Type B pancreatic cell (in vitro differentiated cells): ENCODE data around the gene ARHGAP23. TPM values are rescaled to one million over a fixed set of nuclear protein-coding genes. Genes with fewer than 3 reads are reported as not detected.
A peak's percentile ranks its signal among the peaks of the same experiment; 100 is the strongest.

Experiments
- DNase-seq: peaks from one replicate; pipeline ENCODE4 v3.0.0; 2021; ENCODE audit warnings: mixed read lengths; ENCODE audit not compliant: unreplicated experiment; ENCODE audit errors: extremely low spot score
- H3K27ac Mint-ChIP-seq: 2 replicates; pipeline ENCODE4 v1.8.0; 2021; ENCODE audit warnings: mild to moderate bottlenecking, mixed read lengths
- H3K27me3 Mint-ChIP-seq: 2 replicates; pipeline ENCODE4 v1.8.0; 2021; ENCODE audit warnings: mixed read lengths
- H3K36me3 Mint-ChIP-seq: 2 replicates; pipeline ENCODE4 v1.8.0; 2021; ENCODE audit warnings: mixed read lengths
- H3K4me1 Mint-ChIP-seq: one replicate; pipeline ENCODE4 v1.8.0; 2021; ENCODE audit warnings: mixed read lengths; ENCODE audit not compliant: unreplicated experiment
- H3K4me3 Mint-ChIP-seq: 2 replicates; pipeline ENCODE4 v1.8.0; 2021; ENCODE audit warnings: mild to moderate bottlenecking, mixed read lengths
- H3K9me3 Mint-ChIP-seq: 2 replicates; pipeline ENCODE4 v1.8.0; 2021; ENCODE audit warnings: mixed read lengths
- total RNA-seq: library from RNA; stranded (reverse); gene quantifications from 2 replicates; pipeline ENCODE4 v1.2.1, GENCODE V29; 2021; ENCODE audit warnings: low replicate concordance
- TF ChIP-seq, protein P1 (sequence below): fragments of 200-600 bp; sonication (generic); conservative IDR thresholded peaks from 2 replicates; pipeline ENCODE4 v1.5.0; 2021; ENCODE audit warnings: antibody characterized with exemption, mild to moderate bottlenecking

Gene ARHGAP23
- total RNA-seq, 1 donor from 2014 or later, result 114 TPM

DNA sequence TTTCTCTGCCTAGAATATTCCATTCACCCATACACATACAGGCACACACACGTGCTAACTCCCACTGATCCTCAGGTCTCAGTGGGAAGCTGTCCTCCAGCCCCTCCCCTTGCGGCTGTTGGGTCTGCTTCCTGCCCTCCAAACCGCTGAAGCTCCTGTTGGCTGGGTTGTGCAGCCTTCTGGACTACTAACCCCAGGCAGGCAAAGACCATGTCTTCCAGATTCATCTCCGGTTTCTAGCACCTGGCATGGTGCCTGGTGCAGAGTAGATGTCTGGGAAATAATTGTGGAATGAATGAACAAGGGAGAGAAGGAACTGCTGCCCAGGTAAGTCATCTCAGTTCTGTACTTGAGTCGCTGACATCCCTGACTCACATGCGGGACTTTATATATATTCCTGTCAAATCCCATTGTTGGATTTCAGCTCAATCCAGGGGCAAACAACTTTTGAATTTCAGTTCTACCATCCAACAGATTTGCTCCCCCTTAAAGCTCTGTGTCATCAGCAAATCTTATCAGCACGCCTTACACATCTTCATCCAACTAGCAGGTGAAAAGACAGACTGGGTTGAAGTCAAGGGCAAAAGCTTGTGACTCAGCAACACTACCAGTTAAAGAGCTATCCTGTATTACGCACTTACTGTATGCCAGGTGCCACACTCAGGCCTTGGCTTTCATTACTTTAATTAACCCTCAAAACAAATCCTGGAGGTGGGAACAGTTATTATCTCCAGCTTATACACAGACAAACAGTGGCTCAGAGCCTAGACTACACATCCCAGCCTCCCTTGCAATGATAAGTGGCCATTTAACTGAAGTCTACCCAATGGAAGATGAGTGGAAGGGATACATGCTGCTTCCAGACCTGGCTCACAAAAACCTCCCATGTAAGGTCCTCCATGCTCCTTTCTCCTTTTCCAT, 126.4 kb downstream of the ARHGAP23 start:
- no peak for DNase-seq
- H3K4me3 Mint-ChIP-seq, result no peak overlapping the region
- no peak overlapping the region for H3K27ac Mint-ChIP-seq
- TF ChIP-seq, protein P1, sequence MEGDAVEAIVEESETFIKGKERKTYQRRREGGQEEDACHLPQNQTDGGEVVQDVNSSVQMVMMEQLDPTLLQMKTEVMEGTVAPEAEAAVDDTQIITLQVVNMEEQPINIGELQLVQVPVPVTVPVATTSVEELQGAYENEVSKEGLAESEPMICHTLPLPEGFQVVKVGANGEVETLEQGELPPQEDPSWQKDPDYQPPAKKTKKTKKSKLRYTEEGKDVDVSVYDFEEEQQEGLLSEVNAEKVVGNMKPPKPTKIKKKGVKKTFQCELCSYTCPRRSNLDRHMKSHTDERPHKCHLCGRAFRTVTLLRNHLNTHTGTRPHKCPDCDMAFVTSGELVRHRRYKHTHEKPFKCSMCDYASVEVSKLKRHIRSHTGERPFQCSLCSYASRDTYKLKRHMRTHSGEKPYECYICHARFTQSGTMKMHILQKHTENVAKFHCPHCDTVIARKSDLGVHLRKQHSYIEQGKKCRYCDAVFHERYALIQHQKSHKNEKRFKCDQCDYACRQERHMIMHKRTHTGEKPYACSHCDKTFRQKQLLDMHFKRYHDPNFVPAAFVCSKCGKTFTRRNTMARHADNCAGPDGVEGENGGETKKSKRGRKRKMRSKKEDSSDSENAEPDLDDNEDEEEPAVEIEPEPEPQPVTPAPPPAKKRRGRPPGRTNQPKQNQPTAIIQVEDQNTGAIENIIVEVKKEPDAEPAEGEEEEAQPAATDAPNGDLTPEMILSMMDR, result no peak
- H3K9me3 Mint-ChIP-seq, result no peaks in the 10 kb centered on the region
- H3K36me3 Mint-ChIP-seq, result no peaks in the 10 kb centered on the region
- H3K4me1 Mint-ChIP-seq, result peaks cover 15% of the 10 kb centered on the region
- H3K27me3 Mint-ChIP-seq, result peaks cover 11% of the 10 kb centered on the region

DNA sequence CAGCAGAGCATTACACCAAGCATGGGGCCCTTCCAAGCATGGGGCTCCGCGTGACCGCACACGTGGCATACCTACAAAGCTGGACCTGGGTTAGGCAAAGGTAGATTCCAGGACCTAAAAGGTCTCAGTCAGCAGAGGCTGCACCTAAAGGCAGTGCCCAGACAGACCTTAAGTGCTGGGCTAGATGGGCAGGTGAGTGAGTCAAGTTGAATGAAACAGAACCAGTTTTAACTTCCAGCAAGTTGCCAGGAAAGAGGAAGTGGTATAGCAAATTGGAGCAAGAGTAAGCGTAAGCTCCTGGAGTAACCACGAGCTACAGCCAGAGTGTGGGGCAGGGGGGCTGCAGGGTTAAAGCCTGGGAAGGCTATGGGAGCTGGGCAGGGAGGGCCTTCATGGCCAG, 128.0 kb downstream of the ARHGAP23 start:
- H3K27ac Mint-ChIP-seq, result no peak overlapping the region
- no peaks in the 10 kb centered on the region for H3K9me3 Mint-ChIP-seq
- no peaks in the 10 kb centered on the region for H3K36me3 Mint-ChIP-seq
- TF ChIP-seq, protein P1, result no peak
- H3K4me1 Mint-ChIP-seq, result peaks cover 15% of the 10 kb centered on the region
- peaks cover 27% of the 10 kb centered on the region for H3K27me3 Mint-ChIP-seq
- no peak for DNase-seq
- H3K4me3 Mint-ChIP-seq, result no peak overlapping the region

DNA sequence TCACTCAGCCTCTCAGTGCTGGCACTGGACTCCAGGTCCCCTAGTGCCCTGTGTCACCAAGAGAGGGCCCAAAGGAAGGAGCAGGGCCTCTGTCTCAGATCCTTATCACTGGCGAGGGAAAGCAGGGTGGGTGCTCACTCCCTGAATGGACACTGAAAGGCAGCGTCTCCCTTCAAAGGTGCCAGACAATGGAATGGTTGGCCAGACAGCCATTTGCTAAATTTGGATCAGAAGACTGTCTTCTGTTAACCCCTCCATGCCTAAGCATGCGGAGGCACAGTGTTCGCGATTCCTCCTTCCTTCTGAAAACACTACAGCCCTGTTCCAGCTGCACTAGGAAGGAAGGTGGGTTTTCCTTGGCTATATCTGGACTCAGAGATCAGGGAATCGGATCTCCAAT, 129.1 kb downstream of the ARHGAP23 start:
- Mint-ChIP-seq H3K36me3 (no peaks in the 10 kb centered on the region), H3K4me3 (peak overlapping the region; percentile 95), H3K27ac (no peak overlapping the region), H3K9me3 (no peaks in the 10 kb centered on the region), H3K4me1 (peaks cover 15% of the 10 kb centered on the region), H3K27me3 (peaks cover 31% of the 10 kb centered on the region)
- DNase-seq, result no peak
- TF ChIP-seq, protein P1, result no peak

DNA sequence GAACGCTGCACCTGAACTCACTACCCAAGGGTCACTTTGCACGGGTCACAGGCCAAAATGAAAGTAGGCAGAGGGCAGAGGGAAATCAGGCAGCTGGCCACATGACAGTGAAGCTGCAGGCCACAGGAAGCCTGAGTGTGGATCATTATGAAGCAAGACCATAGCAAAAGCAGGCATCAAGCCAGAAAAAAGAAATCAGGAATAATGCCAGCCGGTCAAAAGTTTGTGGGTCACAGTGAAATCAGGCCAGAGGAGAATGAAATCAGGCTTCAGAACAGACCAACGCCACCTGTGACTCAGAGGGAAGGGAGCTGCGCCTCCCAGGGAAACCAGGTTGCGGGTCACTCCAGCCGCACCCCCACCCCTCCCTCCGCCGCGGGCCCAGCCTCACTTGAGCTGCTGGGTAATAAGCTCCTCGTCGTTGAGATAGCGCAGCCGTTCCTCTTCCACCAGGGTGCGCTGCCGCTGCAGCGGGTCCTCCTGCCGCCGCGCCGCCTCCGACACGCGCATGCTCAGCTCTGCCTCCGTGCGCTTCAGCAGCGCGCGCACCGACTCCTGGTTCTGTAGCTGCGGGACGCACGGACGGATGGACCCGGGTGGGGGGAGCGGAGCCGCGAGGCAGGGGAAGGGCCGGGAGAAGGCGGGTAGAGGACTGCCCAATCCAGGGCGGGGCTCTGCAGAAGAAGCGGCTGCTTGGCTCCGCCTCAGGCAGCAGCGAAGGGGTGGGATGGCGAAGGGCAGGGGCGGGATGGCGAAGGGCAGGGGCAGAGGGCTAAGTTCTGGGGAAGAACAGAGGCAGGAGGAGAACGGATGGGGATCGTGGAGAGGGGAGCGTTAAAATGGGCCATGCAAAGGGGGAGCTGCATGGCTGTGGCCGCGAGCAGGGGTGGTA, 129.8 kb downstream of the ARHGAP23 start:
- Mint-ChIP-seq H3K27ac (peak overlapping the region; percentile 93), H3K27me3 (peaks cover 36% of the 10 kb centered on the region), H3K36me3 (no peaks in the 10 kb centered on the region), H3K4me3 (peak overlapping the region; percentile 95), H3K9me3 (no peaks in the 10 kb centered on the region), H3K4me1 (peaks cover 15% of the 10 kb centered on the region)
- TF ChIP-seq, protein P1, result peak; percentile 96
- DNase-seq, result peak; percentile 97

DNA sequence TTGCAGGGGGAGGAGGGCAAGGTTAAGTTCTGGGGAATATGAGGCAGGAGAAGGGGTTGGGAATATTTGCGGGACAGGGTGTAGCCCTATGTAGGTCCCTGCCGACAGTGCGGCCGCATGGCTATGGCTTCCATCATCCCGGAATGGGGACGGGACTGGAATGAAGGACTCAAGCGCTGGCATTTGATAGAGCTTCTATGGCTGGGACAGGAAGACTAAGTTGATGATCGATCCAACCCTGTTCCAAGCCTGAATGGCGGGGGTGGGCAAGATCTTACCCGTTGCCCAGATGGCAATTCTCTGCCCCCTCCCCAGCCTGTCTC, 130.4 kb downstream of the ARHGAP23 start:
- DNase-seq, result no peak
- TF ChIP-seq, protein P1, result no peak
- no peaks in the 10 kb centered on the region for H3K36me3 Mint-ChIP-seq
- H3K9me3 Mint-ChIP-seq, result no peaks in the 10 kb centered on the region
- H3K27ac Mint-ChIP-seq, result peak overlapping the region; percentile 93
- peaks cover 15% of the 10 kb centered on the region for H3K4me1 Mint-ChIP-seq
- H3K27me3 Mint-ChIP-seq, result peaks cover 42% of the 10 kb centered on the region
- peak overlapping the region; percentile 95 for H3K4me3 Mint-ChIP-seq
